Stimulated activated naive CD8-positive, alpha-beta T cell treated with anti-CD3 and anti-CD28 coated beads, Interleukin-15, Interleukin-2, amounts not matched to agents 100 ng/mL and 50 ng/mL, for 24 hours (primary cell): Measurements from ENCODE around the gene CLCNKA.

Source experiments
- H3K27ac Mint-ChIP-seq: one replicate; pipeline ENCODE4 v1.8.0; 2021; ENCODE audit warnings: mild to moderate bottlenecking, mixed read lengths
- H3K27me3 Mint-ChIP-seq: one replicate; pipeline ENCODE4 v1.8.0; 2021; ENCODE audit warnings: mixed read lengths
- H3K36me3 Mint-ChIP-seq: one replicate; pipeline ENCODE4 v1.8.0; 2021; ENCODE audit warnings: low read depth, mixed read lengths
- H3K4me1 Mint-ChIP-seq: one replicate; pipeline ENCODE4 v1.8.0; 2021; ENCODE audit warnings: low read depth, mixed read lengths
- H3K4me3 Mint-ChIP-seq: one replicate; pipeline ENCODE4 v1.8.0; 2021; ENCODE audit warnings: mild to moderate bottlenecking, mixed read lengths
- H3K9me3 Mint-ChIP-seq: one replicate; pipeline ENCODE4 v1.8.0; 2021; ENCODE audit warnings: mixed read lengths

The CLCNKA gene

DNA sequence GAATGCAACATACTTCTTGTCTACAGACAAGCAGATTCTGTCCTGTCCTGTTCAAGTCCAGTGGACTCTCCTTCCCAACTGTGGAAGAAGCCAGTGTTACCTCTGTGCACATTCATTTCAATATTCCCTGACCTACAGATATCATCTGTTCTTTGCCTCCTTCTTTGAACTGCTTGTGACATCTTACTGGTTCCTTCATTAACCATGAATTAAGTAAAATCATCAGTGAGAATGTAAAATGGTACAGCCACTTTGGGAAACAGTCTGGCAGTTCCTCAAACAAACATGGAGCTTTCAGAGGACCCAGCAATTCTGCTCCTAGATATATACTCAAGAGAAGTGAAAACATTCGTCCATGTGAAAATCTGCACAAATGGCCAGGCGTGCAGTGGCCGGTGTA, 11.0 kb upstream of the CLCNKA start:
- Mint-ChIP-seq H3K4me1 (peaks cover 29% of the 10 kb centered on the region), H3K9me3 (no peaks in the 10 kb centered on the region), H3K4me3 (no peak overlapping the region), H3K27me3 (no peaks in the 10 kb centered on the region), H3K27ac (no peak overlapping the region), H3K36me3 (no peaks in the 10 kb centered on the region)

- H3K4me3 Mint-ChIP-seq: peak overlapping the region; percentile 62
- no peaks in the 10 kb centered on the region for H3K9me3 Mint-ChIP-seq
- H3K36me3 Mint-ChIP-seq: no peaks in the 10 kb centered on the region
- H3K4me1 Mint-ChIP-seq: peaks cover 21% of the 10 kb centered on the region
- H3K27ac Mint-ChIP-seq: peak overlapping the region; percentile 55
- no peaks in the 10 kb centered on the region for H3K27me3 Mint-ChIP-seq
Measured at GRCh38 chr1:16011936-16012589, 9.8 kb upstream of the CLCNKA start.

DNA sequence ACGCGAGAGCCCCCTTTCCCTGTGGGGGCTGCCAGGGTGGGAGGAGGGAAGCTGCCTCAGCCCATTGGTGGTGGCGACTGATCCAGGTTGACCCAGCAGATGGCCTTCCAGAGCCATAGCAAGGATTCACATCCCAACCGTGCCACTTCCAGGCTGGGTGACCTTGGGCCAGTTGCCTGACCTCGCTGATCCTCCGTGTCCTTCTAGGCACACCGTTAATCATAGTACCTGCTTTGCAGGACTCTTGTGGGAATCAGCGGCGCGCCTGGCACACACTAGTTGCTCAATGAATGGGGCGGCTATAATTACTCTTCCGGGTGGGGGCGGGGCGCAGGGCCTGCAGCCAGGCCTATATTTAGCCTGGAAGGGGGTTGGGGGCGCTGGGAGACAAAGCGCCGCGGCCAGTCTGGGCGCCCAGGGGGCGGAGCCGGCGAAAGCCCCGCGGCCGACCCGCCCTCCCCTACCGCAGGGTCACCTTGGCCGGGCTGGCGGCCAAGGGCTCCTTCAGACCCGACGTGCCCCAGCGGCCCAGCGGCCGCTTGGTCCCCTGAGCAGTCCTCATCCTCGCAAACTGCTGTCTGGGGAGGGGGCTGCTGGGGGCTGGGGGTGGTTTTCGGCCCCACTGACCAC, 9.1 kb upstream of the CLCNKA start:
- H3K36me3 Mint-ChIP-seq: no peaks in the 10 kb centered on the region
- H3K27me3 Mint-ChIP-seq: no peaks in the 10 kb centered on the region
- H3K4me3 Mint-ChIP-seq: peak overlapping the region; percentile 62
- H3K9me3 Mint-ChIP-seq: no peaks in the 10 kb centered on the region
- H3K27ac Mint-ChIP-seq: peak overlapping the region; percentile 55
- H3K4me1 Mint-ChIP-seq: peaks cover 20% of the 10 kb centered on the region

DNA sequence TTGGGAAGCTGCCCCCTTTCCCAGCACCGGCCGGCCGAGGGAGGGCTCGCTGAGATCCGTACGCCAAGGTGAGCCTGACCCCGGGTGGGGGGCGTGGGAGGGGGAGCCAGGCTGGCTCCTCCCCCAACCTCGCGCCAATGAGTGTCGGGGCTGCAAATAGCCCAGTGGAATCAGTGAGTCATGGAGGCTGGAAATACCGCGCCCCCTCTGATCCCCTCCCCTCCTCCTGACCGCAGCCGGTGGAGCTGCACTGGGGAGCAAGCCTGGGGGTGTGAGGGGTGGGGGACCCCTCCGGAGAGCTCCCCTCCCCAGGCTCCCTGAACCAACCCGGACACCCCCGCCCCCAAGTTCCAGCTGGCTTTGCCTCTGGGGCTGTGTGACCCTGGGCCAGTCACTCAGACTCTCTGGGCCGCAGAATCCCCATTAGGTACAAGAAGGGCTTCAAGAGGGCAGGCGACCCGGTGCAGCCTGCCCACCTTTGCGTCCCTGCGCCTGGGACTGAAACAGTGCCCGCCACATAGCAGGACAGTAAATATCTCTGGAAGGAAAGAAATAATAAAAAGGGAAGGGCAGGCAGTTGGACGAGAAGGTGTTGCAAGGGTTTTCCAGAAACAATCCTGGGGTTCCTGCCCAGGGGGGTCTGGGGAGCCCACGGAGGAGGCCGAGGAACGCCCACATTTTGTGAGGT, 8.5 kb upstream of the CLCNKA start:
- Mint-ChIP-seq H3K4me3 (no peak overlapping the region), H3K4me1 (peaks cover 20% of the 10 kb centered on the region), H3K27me3 (no peaks in the 10 kb centered on the region), H3K36me3 (no peaks in the 10 kb centered on the region), H3K9me3 (no peaks in the 10 kb centered on the region), H3K27ac (no peak overlapping the region)

DNA sequence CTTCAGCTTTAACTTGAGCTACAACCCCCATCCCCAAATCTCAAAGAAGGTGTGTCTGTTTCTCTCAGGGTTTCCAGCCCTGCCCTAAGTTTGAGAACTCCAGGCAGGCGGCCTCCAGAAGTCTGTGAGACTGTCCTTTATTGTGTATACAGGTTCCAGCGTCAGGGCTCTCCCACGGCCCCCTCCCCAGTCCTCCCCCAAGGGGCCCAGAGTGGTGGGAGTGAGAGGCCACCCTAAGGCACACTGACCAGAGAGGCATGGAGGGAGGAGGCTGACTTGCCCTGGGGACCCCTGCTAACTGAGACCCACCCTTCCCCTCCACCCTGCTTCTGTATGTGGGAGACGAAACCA, 8.0 kb upstream of the CLCNKA start:
- Mint-ChIP-seq H3K27ac (no peak overlapping the region), H3K27me3 (no peaks in the 10 kb centered on the region), H3K4me1 (peaks cover 20% of the 10 kb centered on the region), H3K9me3 (no peaks in the 10 kb centered on the region), H3K4me3 (no peak overlapping the region), H3K36me3 (no peaks in the 10 kb centered on the region)

DNA sequence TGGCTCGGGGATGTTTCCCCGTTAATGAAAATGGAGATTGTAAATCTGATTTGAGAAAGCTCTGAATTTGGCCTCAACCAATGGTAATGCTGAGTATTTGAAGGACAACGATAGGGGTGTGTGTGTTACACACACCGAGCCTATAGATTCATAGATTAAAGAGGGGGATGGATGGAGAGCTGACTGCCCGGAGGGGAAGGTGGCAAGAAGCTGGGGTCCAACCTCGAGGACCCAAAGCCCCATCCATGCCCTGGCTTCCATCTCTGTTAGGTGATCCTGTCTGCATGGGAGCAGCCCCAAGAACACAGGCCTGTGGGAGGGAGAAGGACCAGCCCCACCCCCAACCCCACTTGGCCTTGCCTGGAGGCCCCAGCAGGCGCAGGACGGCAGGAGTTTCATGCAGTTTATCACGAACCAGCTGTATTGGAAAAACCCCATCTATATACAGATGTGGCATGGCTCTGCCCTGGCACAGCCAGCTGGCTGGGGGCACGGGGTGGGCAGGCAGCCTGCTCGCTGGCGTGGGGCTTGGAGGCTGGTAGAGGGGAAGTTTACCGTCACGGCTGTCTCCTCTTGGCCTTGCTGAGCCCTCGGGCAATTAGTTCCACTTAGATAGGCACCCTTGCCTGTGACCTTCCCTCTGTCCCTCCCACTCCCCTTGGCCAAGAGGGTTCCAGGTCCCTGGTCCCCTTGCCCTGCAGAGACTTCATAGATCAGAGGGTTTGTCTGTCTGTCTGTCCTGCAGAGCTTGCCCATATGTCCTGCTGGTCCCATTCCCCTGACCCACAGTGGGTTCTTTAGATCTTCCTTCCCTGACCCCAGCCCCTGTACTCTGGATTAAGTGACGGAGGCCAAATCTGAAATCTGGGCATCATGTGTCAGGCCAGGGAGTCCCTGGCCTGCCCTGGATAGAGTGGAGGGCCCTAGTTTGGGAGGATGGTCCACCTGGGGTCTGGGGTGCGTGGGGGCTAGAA, 7.0 kb upstream of the CLCNKA start:
- H3K4me1 Mint-ChIP-seq: peaks cover 20% of the 10 kb centered on the region
- no peaks in the 10 kb centered on the region for H3K36me3 Mint-ChIP-seq
- H3K27me3 Mint-ChIP-seq: no peaks in the 10 kb centered on the region
- no peak overlapping the region for H3K4me3 Mint-ChIP-seq
- H3K9me3 Mint-ChIP-seq: no peaks in the 10 kb centered on the region
- H3K27ac Mint-ChIP-seq: peak overlapping the region; percentile 53

- peaks cover 20% of the 10 kb centered on the region for H3K4me1 Mint-ChIP-seq
- no peaks in the 10 kb centered on the region for H3K36me3 Mint-ChIP-seq
- H3K27ac Mint-ChIP-seq: no peak overlapping the region
Measured at GRCh38 chr1:16015491-16015890, 6.3 kb upstream of the CLCNKA start.

DNA sequence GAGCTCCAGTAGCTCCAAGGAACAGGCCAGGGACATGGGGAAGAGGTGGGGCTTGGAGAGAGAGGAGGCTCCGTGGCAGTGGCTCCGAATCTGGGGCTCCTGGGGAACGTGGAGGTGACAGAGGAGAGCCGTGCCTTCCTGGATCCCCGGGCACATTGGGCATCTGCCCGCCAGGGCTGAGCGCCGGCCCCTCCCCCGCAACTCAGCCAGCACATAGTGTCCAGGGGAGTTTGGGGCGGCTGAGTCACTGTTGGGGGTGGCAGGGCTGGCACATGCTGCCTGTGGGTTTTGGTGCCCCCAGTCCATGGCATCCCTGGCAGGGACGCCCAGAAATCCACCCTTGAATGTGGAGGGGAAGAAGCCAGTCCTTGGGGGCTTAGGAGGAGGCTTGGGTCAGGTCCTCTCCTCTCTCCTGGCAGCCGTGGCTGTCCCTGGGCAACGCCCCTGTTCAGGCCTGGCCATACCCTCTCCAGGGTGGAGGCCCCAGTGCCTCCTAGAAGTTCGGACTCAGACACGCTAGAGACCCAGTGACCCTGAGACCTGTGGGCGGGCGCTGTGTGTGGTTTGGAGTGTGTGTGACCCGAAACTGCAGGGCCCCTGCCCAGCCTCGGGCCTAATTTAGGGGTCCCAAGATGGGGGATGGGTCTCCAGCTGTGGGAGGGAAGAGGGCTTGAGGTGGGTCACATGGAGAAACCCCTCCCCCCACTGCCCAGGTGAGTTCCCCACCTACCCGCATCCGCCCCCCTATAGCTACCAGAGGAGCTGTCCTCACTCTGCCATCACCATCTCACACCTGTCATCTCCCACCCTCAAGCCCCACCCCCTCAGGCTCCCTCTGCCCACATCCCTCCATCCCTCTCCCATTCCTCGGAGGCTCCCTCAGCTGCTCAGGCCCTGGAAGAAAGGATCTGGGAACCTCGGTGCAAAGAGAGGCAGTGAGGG, 5.6 kb upstream of the CLCNKA start:
- Mint-ChIP-seq H3K4me1 (peaks cover 20% of the 10 kb centered on the region), H3K4me3 (no peak overlapping the region), H3K27ac (no peak overlapping the region), H3K27me3 (no peaks in the 10 kb centered on the region), H3K9me3 (no peaks in the 10 kb centered on the region), H3K36me3 (no peaks in the 10 kb centered on the region)

More at GRCh38 chr1:16015491-16015890, 6.3 kb upstream of the CLCNKA start:
- Mint-ChIP-seq H3K9me3 (no peaks in the 10 kb centered on the region), H3K27me3 (no peaks in the 10 kb centered on the region), H3K4me3 (no peak overlapping the region)

GRCh38 chr1:16017076-16017460, 4.8 kb upstream of the CLCNKA start:
- no peak overlapping the region for H3K27ac Mint-ChIP-seq
- no peak overlapping the region for H3K4me3 Mint-ChIP-seq

DNA sequence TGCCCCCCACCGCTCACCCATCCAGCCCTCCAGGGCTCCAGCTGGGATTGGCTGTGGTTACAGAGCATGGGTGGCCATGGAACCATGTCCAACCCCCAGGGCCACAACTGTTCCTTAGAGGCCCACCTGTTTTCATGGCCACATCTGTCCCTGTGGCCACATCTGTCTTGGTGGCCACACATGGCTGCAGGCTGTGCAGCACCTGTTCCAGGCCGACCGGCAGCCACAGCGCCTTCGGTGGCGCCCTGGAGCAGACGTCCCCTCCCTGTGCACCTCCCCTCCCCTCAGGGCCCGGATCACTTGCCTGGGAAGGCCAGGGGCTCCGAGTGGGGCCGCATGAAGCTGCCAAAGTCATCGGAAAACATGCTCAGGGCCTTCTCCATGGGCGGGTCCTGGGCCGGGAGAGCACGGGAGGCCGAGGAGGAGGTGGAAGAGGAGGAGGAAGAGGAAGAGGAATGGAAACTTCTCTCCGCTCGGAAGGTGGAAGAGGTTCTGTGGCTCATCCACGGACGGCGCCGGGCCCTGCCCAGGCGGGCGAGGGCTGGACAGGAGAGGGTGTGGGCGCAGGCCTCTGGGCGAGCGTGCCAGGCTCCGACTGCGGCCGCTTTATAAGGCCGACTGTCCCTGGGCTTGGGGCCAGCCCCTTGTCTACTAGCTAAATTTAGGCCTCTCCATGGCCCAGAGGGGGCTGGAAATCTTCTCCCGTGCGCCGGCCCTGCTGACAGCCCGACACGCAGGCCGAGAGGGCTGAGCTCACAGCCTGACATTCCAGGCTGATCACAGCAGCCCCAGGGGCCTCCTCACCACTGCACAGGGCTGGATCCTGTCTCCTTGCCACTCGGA, 4.2 kb upstream of the CLCNKA start, which contains the start of gene HSPB7:
Gene HSPB7 (minus strand): TSS at position 583 of the 843 bp plus-strand sequence. CDS start 80 bp downstream, at position 503.
- no peaks in the 10 kb centered on the region for H3K9me3 Mint-ChIP-seq
- no peak within 1 kb of the TSS for H3K27ac Mint-ChIP-seq
- H3K27me3 Mint-ChIP-seq: no peaks in the 10 kb centered on the region
- H3K4me3 Mint-ChIP-seq: no peak within 1 kb of the TSS
- H3K36me3 Mint-ChIP-seq: no peaks in the 10 kb centered on the region
- H3K4me1 Mint-ChIP-seq: peaks cover 14% of the 10 kb centered on the region

More at GRCh38 chr1:16017076-16017460, 4.8 kb upstream of the CLCNKA start:
- peaks cover 20% of the 10 kb centered on the region for H3K4me1 Mint-ChIP-seq
- H3K27me3 Mint-ChIP-seq: no peaks in the 10 kb centered on the region
- H3K36me3 Mint-ChIP-seq: no peaks in the 10 kb centered on the region
- no peaks in the 10 kb centered on the region for H3K9me3 Mint-ChIP-seq

GRCh38 chr1:16018308-16018707, 3.5 kb upstream of the CLCNKA start:
- Mint-ChIP-seq H3K27me3 (no peaks in the 10 kb centered on the region), H3K27ac (no peak overlapping the region), H3K4me3 (no peak overlapping the region), H3K9me3 (no peaks in the 10 kb centered on the region), H3K4me1 (peaks cover 11% of the 10 kb centered on the region), H3K36me3 (no peaks in the 10 kb centered on the region)

DNA sequence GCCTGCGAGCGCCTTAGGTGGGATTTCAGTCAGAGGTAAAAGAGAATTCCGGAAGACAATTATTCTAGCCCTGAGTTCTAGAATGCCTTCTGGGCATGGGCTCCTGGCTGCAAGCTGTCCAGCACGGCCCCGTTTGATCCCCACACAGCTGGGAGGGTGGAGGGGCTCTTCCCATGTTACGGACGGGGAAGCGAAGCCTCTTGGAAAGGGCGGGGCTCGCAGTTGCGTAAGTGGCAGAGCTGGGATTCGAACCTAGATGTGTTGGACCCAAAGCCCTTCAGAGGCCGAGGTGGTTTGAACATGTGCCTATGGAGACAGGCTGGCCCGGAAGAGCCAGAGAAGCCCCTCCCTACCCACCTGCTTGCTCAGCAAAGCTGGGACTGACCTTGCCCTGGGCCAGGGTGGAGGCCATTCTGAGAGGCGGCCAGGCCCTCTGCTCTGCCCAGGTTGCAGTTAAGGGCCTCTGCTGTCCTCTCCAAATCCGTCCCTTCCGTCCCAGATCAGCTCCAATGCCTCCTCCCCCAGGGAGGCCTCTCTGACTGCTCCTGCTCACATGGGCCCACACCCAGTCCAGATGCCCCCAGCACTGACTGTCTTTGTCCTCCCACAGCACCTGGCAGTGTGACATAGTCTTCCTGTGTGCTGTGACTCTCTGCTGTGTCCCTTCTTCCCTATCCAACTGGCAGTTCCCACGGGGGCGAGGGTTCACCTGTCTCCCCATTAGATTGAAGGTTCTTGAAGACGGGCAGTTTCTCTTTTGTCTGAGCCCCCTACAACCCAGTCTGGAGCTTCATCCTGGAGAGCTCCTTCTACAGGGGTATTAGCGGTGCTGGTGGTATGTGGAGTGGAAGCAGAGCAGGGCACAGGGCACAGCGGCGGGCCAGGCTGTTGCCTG, 2.8 kb upstream of the CLCNKA start:
- H3K4me1 Mint-ChIP-seq: peaks cover 7% of the 10 kb centered on the region
- no peak overlapping the region for H3K4me3 Mint-ChIP-seq
- H3K9me3 Mint-ChIP-seq: no peaks in the 10 kb centered on the region
- H3K27ac Mint-ChIP-seq: no peak overlapping the region
- no peaks in the 10 kb centered on the region for H3K27me3 Mint-ChIP-seq
- H3K36me3 Mint-ChIP-seq: no peaks in the 10 kb centered on the region
